DOHH2 (cell line): Measurements from ENCODE around the gene POLG.

Experiments used
- H3F3A ChIP-seq: fragments of 200-600 bp; sonication (generic), shearing (Covaris generic); 2 replicates; pipeline ENCODE4 v1.6.0; 2016; ENCODE audit warnings: antibody characterized with exemption, mild to moderate bottlenecking; ENCODE audit not compliant: control insufficient read depth, insufficient read depth
- H3K27ac ChIP-seq: fragments of 200-600 bp; sonication (generic); 2 replicates; pipeline ENCODE4 v1.5.1; 2014; ENCODE audit warnings: low read depth, mild to moderate bottlenecking, low read length, moderate library complexity
- H3K27me3 ChIP-seq: fragments of 200-600 bp; sonication (generic); 2 replicates; pipeline ENCODE4 v1.6.1; 2014; ENCODE audit warnings: mild to moderate bottlenecking, low read length, mixed read lengths; ENCODE audit not compliant: control insufficient read depth
- H3K36me3 ChIP-seq: fragments of 200-600 bp; sonication (generic); 2 replicates; pipeline ENCODE4 v1.6.1; 2014; ENCODE audit warnings: mild to moderate bottlenecking, low read length, moderate library complexity, mixed read lengths; ENCODE audit not compliant: control insufficient read depth
- H3K4me1 ChIP-seq: fragments of 200-600 bp; sonication (generic); 2 replicates; pipeline ENCODE4 v1.6.1; 2014; ENCODE audit warnings: mild to moderate bottlenecking, low read length, mixed read lengths; ENCODE audit not compliant: control insufficient read depth
- H3K4me2 ChIP-seq: fragments of 200-600 bp; sonication (generic); 2 replicates; pipeline ENCODE4 v1.6.0; 2014; ENCODE audit warnings: mild to moderate bottlenecking, low read length, moderate library complexity
- H3K4me3 ChIP-seq: fragments of 200-600 bp; sonication (generic); 2 replicates; pipeline ENCODE4 v1.5.1; 2014; ENCODE audit warnings: mild to moderate bottlenecking, low read length, mixed read lengths
- H3K79me2 ChIP-seq: fragments of 200-600 bp; sonication (generic); 2 replicates; pipeline ENCODE4 v1.6.1; 2014; ENCODE audit warnings: mild to moderate bottlenecking, low read length, mixed read lengths; ENCODE audit not compliant: control insufficient read depth
- H3K9me2 ChIP-seq: fragments of 200-600 bp; sonication (generic); replicated peaks from 2 replicates; pipeline ENCODE4 v1.6.1; 2014; ENCODE audit warnings: mild to moderate bottlenecking, low read length, mixed read lengths; ENCODE audit not compliant: control insufficient read depth
- H3K9me3 ChIP-seq: fragments of 200-600 bp; sonication (generic); 2 replicates; pipeline ENCODE4 v1.6.1; 2014; ENCODE audit warnings: antibody characterized with exemption, low read length, mixed read lengths; ENCODE audit not compliant: control insufficient read depth, insufficient read depth
- H4K20me1 ChIP-seq: fragments of 200-600 bp; sonication (generic); 2 replicates; pipeline ENCODE4 v1.6.0; 2014; ENCODE audit warnings: low read depth, mild to moderate bottlenecking, antibody characterized with exemption, low read length, moderate library complexity; ENCODE audit not compliant: control insufficient read depth, insufficient read depth
- CTCF ChIP-seq: fragments of 200-600 bp; sonication (generic); IDR thresholded peaks from one replicate; pipeline ENCODE4 v1.5.1; 2014; ENCODE audit warnings: antibody characterized with exemption, mild to moderate bottlenecking, low read depth, low read length; ENCODE audit not compliant: poor library complexity, severe bottlenecking
- EZH2phosphoT487 ChIP-seq: fragments of 200-600 bp; sonication (generic); IDR thresholded peaks from 2 replicates; pipeline ENCODE4 v1.6.1; 2017; ENCODE audit warnings: borderline replicate concordance, mild to moderate bottlenecking, antibody characterized with exemption, low read length, moderate library complexity, mixed read lengths

The POLG gene

GRCh38 chr15:89341316-89342005 lies 6.8 kb upstream of the POLG start:
- H3K27ac ChIP-seq: no peak overlapping the region
- no peaks in the 10 kb centered on the region for H4K20me1 ChIP-seq
- no peaks in the 10 kb centered on the region for H3K36me3 ChIP-seq
- H3F3A ChIP-seq: peaks cover under 1% of the 10 kb centered on the region; the same call in 1 of the 2 replicates
- H3K27me3 ChIP-seq: peaks cover 13% of the 10 kb centered on the region
- no peak overlapping the region for H3K4me3 ChIP-seq
- no peaks in the 10 kb centered on the region for H3K9me3 ChIP-seq
- no peaks in the 10 kb centered on the region for H3K79me2 ChIP-seq
- H3K4me2 ChIP-seq: no peak overlapping the region
- H3K4me1 ChIP-seq: peaks cover 5% of the 10 kb centered on the region
- no peaks in the 10 kb centered on the region for H3K9me2 ChIP-seq
- TF ChIP-seq EZH2phosphoT487 (no peak), CTCF (no peak)

- H3K4me3 ChIP-seq: no peak overlapping the region
- no peak for TF ChIP-seq CTCF
- no peak for TF ChIP-seq EZH2phosphoT487
- no peaks in the 10 kb centered on the region for H4K20me1 ChIP-seq
- H3F3A ChIP-seq: peaks cover 7% of the 10 kb centered on the region
- H3K79me2 ChIP-seq: no peaks in the 10 kb centered on the region
- no peaks in the 10 kb centered on the region for H3K36me3 ChIP-seq
- no peaks in the 10 kb centered on the region for H3K9me3 ChIP-seq
- H3K9me2 ChIP-seq: no peaks in the 10 kb centered on the region
- peaks cover 14% of the 10 kb centered on the region for H3K4me1 ChIP-seq
- peaks cover 7% of the 10 kb centered on the region; the same call in 1 of the 2 replicates for H3K27me3 ChIP-seq
- H3K4me2 ChIP-seq: no peak overlapping the region
- H3K27ac ChIP-seq: no peak overlapping the region
Measured at GRCh38 chr15:89340573-89340972, 5.9 kb upstream of the POLG start.

GRCh38 chr15:89338036-89338435 lies 3.4 kb upstream of the POLG start:
- no peak for TF ChIP-seq CTCF
- no peak for TF ChIP-seq EZH2phosphoT487
- Histone ChIP-seq H3K4me3 (no peak overlapping the region), H3K79me2 (peaks cover 16% of the 10 kb centered on the region), H3K4me1 (peaks cover 26% of the 10 kb centered on the region), H3K36me3 (peaks cover 12% of the 10 kb centered on the region), H3F3A (peaks cover 10% of the 10 kb centered on the region), H3K9me2 (no peaks in the 10 kb centered on the region), H3K9me3 (no peaks in the 10 kb centered on the region), H4K20me1 (0 out of 2 replicates have a peak, but pooled peaks cover 4% of the 10 kb centered on the region), H3K27ac (no peak overlapping the region), H3K4me2 (no peak overlapping the region), H3K27me3 (no peaks in the 10 kb centered on the region)
